ENCODE measurements around the gene COL23A1.

- TF ChIP-seq EZH2 (IDR thresholded peaks at IDR 0.05; ENCODE audit: low read length, missing control alignments) = no peak
- no peak for TF ChIP-seq CTCF (conservative IDR thresholded peaks at IDR 0.05 in 1 of 2, IDR thresholded peaks at IDR 0.05 in 1 of 2; ENCODE audit: low read depth in 1 of 2, low read length in 2 of 2)
Measured at GRCh38 chr5:178387856-178388190, 202.4 kb downstream of the COL23A1 start.

All from fibroblast of lung (primary cell).